Loucy (cell line): ENCODE results near the gene SHLD3.

Source experiments
- EZH2phosphoT487 ChIP-seq: fragments of 200-600 bp; IDR thresholded peaks from 2 replicates; pipeline ENCODE4 v1.6.1; 2018; ENCODE audit warnings: antibody characterized with exemption, mild to moderate bottlenecking, moderate library complexity, borderline replicate concordance
- TF ChIP-seq, protein P1 (sequence below): fragments of 200-600 bp; sonication (generic); conservative IDR thresholded peaks from 2 replicates; pipeline ENCODE4 v1.5.1; 2014; ENCODE audit warnings: mild to moderate bottlenecking, antibody characterized with exemption, low read length

DNA sequence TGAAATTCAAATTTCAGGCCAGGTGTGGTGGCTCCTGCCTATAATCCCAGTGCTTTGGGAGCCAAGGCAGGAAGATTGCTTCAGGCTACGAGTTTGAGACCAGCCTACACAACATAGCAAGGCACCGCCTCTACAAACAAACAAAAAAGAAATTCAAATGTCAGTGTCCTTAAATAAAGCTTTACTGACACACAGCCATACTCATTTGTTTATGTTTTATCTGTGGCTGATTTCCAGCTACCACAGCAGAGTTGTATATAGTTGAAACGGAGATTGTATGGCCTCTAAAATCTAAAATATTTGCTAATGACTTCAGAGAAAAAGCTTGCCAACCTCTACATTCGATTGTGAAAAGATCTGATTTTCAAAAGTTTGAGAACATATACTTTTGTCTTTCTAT is 15.4 kb downstream of the SHLD3 start:
- TF ChIP-seq EZH2phosphoT487 = no peak
- TF ChIP-seq, protein P1, sequence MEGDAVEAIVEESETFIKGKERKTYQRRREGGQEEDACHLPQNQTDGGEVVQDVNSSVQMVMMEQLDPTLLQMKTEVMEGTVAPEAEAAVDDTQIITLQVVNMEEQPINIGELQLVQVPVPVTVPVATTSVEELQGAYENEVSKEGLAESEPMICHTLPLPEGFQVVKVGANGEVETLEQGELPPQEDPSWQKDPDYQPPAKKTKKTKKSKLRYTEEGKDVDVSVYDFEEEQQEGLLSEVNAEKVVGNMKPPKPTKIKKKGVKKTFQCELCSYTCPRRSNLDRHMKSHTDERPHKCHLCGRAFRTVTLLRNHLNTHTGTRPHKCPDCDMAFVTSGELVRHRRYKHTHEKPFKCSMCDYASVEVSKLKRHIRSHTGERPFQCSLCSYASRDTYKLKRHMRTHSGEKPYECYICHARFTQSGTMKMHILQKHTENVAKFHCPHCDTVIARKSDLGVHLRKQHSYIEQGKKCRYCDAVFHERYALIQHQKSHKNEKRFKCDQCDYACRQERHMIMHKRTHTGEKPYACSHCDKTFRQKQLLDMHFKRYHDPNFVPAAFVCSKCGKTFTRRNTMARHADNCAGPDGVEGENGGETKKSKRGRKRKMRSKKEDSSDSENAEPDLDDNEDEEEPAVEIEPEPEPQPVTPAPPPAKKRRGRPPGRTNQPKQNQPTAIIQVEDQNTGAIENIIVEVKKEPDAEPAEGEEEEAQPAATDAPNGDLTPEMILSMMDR = no peak
